IMR-90 (cell line): Measurements from ENCODE around the gene MPP4. TPM values are rescaled to one million over a fixed set of nuclear protein-coding genes. Genes with fewer than 3 reads are reported as not detected.

Experiments used
- ATAC-seq: fragments of 200-7000 bp; cut with Tn5 transposase; 2 replicates; pipeline ENCODE4 v1.9.1; 2020; ENCODE audit warnings: low read depth, mild to moderate bottlenecking, moderate library complexity
- BruUV-seq: library from RNA; stranded (reverse); fragments of 400-500 nt; replicated peaks from 2 replicates; lab custom pipeline; 2021; lab: Mats Ljungman, UMichigan
- CTCF ChIA-PET: fragments of 300-600 bp; formaldehyde crosslinking; extraction: SDS; loops from one replicate; lab custom pipeline; 2021; ENCODE audit warnings: antibody characterized with exemption; lab: Yijun Ruan, JAX
- POLR2A ChIA-PET: fragments of 300-600 bp; sonication (Branson Sonifier 250); formaldehyde crosslinking; loops from one replicate; lab custom pipeline; 2022; ENCODE audit warnings: antibody characterized with exemption; ENCODE audit not compliant: unreplicated experiment; lab: Charles Lee
- DNase-seq: peaks from one replicate; pipeline ENCODE4 v3.0.0; 2013
- H2AFZ ChIP-seq: replicated peaks from 2 replicates; pipeline ENCODE3; 2013; ENCODE audit warnings: low read length, mild to moderate bottlenecking; ENCODE audit not compliant: poor library complexity
- H2AK5ac ChIP-seq: 2 replicates; pipeline ENCODE4 v1.6.1; 2013; ENCODE audit warnings: low read depth, low read length, inconsistent platforms
- H2AK9ac ChIP-seq: replicated peaks from 2 replicates; pipeline ENCODE3; 2013; ENCODE audit warnings: mild to moderate bottlenecking, low read depth, low read length, moderate library complexity; ENCODE audit not compliant: poor library complexity
- H2BK120ac ChIP-seq: 2 replicates; pipeline ENCODE4 v1.6.1; 2013; ENCODE audit warnings: low read depth, low read length, inconsistent platforms
- H2BK15ac ChIP-seq: 3 replicates; pipeline ENCODE4 v1.6.1; 2013; ENCODE audit warnings: low read depth, low read length, inconsistent platforms
- H2BK20ac ChIP-seq: 2 replicates; pipeline ENCODE4 v1.6.1; 2013; ENCODE audit warnings: low read depth, mild to moderate bottlenecking, inconsistent platforms, low read length, moderate library complexity
- H2BK5ac ChIP-seq: 2 replicates; pipeline ENCODE4 v1.6.1; 2013; ENCODE audit warnings: mild to moderate bottlenecking, low read depth, low read length, inconsistent platforms; ENCODE audit not compliant: poor library complexity, severe bottlenecking
- H3K14ac ChIP-seq: replicated peaks from 2 replicates; pipeline ENCODE4 v1.6.1; 2013; ENCODE audit warnings: low read depth, low read length, inconsistent platforms
- H3K18ac ChIP-seq: 2 replicates; pipeline ENCODE4 v1.6.1; 2013; ENCODE audit warnings: low read depth, low read length, control low read depth
- H3K23ac ChIP-seq: 2 replicates; pipeline ENCODE4 v1.6.1; 2013; ENCODE audit warnings: low read depth, low read length, inconsistent platforms
- H3K27ac ChIP-seq: 2 replicates; pipeline ENCODE4 v1.5.1; 2013; ENCODE audit warnings: mild to moderate bottlenecking, control low read depth, low read length; ENCODE audit not compliant: insufficient read depth
- H3K27me3 ChIP-seq: 2 replicates; pipeline ENCODE4 v1.6.1; 2013; ENCODE audit warnings: low read length; ENCODE audit not compliant: control insufficient read depth, insufficient read depth
- H3K36me3 ChIP-seq: 2 replicates; pipeline ENCODE4 v1.6.1; 2013; ENCODE audit warnings: low read length, mixed read lengths; ENCODE audit not compliant: control insufficient read depth, insufficient read depth
- H3K4ac ChIP-seq: 2 replicates; pipeline ENCODE4 v1.6.1; 2013; ENCODE audit warnings: low read depth, low read length, inconsistent platforms
- H3K4me1 ChIP-seq: 2 replicates; pipeline ENCODE4 v1.6.1; 2013; ENCODE audit warnings: low read length, mixed read lengths; ENCODE audit not compliant: control insufficient read depth, insufficient read depth
- H3K4me2 ChIP-seq: 2 replicates; pipeline ENCODE4 v1.6.1; 2013; ENCODE audit warnings: low read depth, mild to moderate bottlenecking, control low read depth, low read length, moderate library complexity
- H3K4me3 ChIP-seq: 2 replicates; pipeline ENCODE4 v1.5.1; 2013; ENCODE audit warnings: low read depth, mild to moderate bottlenecking, control low read depth, low read length, moderate library complexity; ENCODE audit not compliant: insufficient read depth
- H3K56ac ChIP-seq: 2 replicates; pipeline ENCODE4 v1.6.1; 2013; ENCODE audit warnings: low read length, inconsistent platforms; ENCODE audit not compliant: insufficient read depth; ENCODE audit errors: extremely low read depth
- H3K79me1 ChIP-seq, 2 experiments: 2 replicates each; pipeline ENCODE4 v1.6.1; 2013; ENCODE audit warnings: low read length in 2 of 2, inconsistent platforms in 1 of 2, low read depth in 1 of 2
- H3K9ac ChIP-seq: 2 replicates; pipeline ENCODE4 v1.6.1; 2013; ENCODE audit warnings: low read depth, low read length, control low read depth
- H3K9me1 ChIP-seq: 2 replicates; pipeline ENCODE4 v1.6.1; 2013; ENCODE audit warnings: low read length, inconsistent platforms; ENCODE audit not compliant: insufficient read depth
- H3K9me3 ChIP-seq: 2 replicates; pipeline ENCODE4 v1.6.1; 2013; ENCODE audit warnings: low read length; ENCODE audit not compliant: control insufficient read depth, insufficient read depth
- H4K20me1 ChIP-seq: 2 replicates; pipeline ENCODE4 v1.6.1; 2013; ENCODE audit warnings: low read length, inconsistent platforms; ENCODE audit not compliant: insufficient read depth
- H4K5ac ChIP-seq: 2 replicates; pipeline ENCODE4 v1.6.1; 2013; ENCODE audit warnings: mild to moderate bottlenecking, low read depth, low read length, control low read depth
- H4K8ac ChIP-seq, 2 experiments: 2 replicates each; pipeline ENCODE4 v1.6.1; 2013; ENCODE audit warnings: low read depth in 2 of 2, low read length in 2 of 2, control low read depth in 1 of 2, inconsistent platforms in 1 of 2
- H4K91ac ChIP-seq: 2 replicates; pipeline ENCODE4 v1.6.1; 2013; ENCODE audit warnings: low read depth, low read length, inconsistent platforms; ENCODE audit not compliant: insufficient read depth
- BHLHE40 ChIP-seq: fragments of 150-350 bp; IDR thresholded peaks from 2 replicates; pipeline ENCODE4 v1.6.1; 2016; ENCODE audit warnings: mild to moderate bottlenecking, low read depth, low read length
- CEBPB ChIP-seq: IDR thresholded peaks from 2 replicates; pipeline ENCODE4 v1.6.1; 2012; ENCODE audit warnings: low read depth, low read length, improper control_type of control experiment
- CHD1 ChIP-seq: IDR thresholded peaks from 2 replicates; pipeline ENCODE4 v1.6.1; 2012; ENCODE audit warnings: low read depth, low read length, improper control_type of control experiment
- ELK1 ChIP-seq: fragments of 150-350 bp; IDR thresholded peaks from 2 replicates; pipeline ENCODE4 v1.6.1; 2016; ENCODE audit warnings: low read depth, mild to moderate bottlenecking, low read length, moderate library complexity, borderline replicate concordance
- FOS ChIP-seq: fragments of 150-350 bp; IDR thresholded peaks from 2 replicates; pipeline ENCODE4 v1.6.1; 2016; ENCODE audit warnings: low read depth, low read length
- MAFK ChIP-seq: IDR thresholded peaks from 2 replicates; pipeline ENCODE4 v1.6.1; 2012; ENCODE audit warnings: low read depth, low read length, improper control_type of control experiment
- MAZ ChIP-seq: IDR thresholded peaks from 2 replicates; pipeline ENCODE4 v1.6.1; 2012; ENCODE audit warnings: low read depth, mild to moderate bottlenecking, low read length, improper control_type of control experiment, moderate library complexity, borderline replicate concordance
- MXI1 ChIP-seq: IDR thresholded peaks from 2 replicates; pipeline ENCODE4 v1.6.1; 2012; ENCODE audit warnings: low read depth, mild to moderate bottlenecking, low read length, moderate library complexity, borderline replicate concordance
- NFE2L2 ChIP-seq: fragments of 150-350 bp; IDR thresholded peaks from 2 replicates; pipeline ENCODE4 v1.6.1; 2016; ENCODE audit warnings: low read depth, mild to moderate bottlenecking, low read length
- POLR2A ChIP-seq: IDR thresholded peaks from 2 replicates; pipeline ENCODE4 v1.6.1; 2012; ENCODE audit warnings: mild to moderate bottlenecking, low read depth, low read length
- RAD21 ChIP-seq: IDR thresholded peaks from 2 replicates; pipeline ENCODE4 v1.6.1; 2012; ENCODE audit warnings: low read length, improper control_type of control experiment
- RCOR1 ChIP-seq: IDR thresholded peaks from 2 replicates; pipeline ENCODE4 v1.6.1; 2012; ENCODE audit warnings: mild to moderate bottlenecking, low read length, improper control_type of control experiment; ENCODE audit not compliant: insufficient replicate concordance
- RFX5 ChIP-seq: IDR thresholded peaks from 2 replicates; pipeline ENCODE4 v1.8.0; 2012; ENCODE audit warnings: low read depth, mild to moderate bottlenecking, low read length, moderate library complexity
- SMC3 ChIP-seq: fragments of 150-350 bp; IDR thresholded peaks from 2 replicates; pipeline ENCODE4 v1.6.1; 2016; ENCODE audit warnings: low read depth, mild to moderate bottlenecking, antibody characterized with exemption, low read length, moderate library complexity
- USF2 ChIP-seq: fragments of 150-350 bp; IDR thresholded peaks from 2 replicates; pipeline ENCODE4 v1.6.1; 2017; ENCODE audit warnings: mild to moderate bottlenecking, antibody characterized with exemption, low read length, low read depth
- WGBS, 2 experiments: methylation state at CpG; one replicate each; pipeline versions ENCODE4 v1.1.5 to v1.1.7; 2013; ENCODE audit warnings: missing lambda C conversion rate in 2 of 2; ENCODE audit not compliant: insufficient read length in 1 of 2; ENCODE audit errors: extremely low coverage in 2 of 2; 5-methylcytosine and 5-hydroxymethylcytosine counted together
- dilution Hi-C: fragments of 300-500 bp; cut with HindIII; formaldehyde crosslinking; loops from one replicate; pipeline ENCODE4 v1.14.3; 2018; ENCODE audit warnings: low sequenced_read_pairs; ENCODE audit not compliant: unreplicated experiment
- in situ Hi-C: fragments of 300-500 bp; cut with MboI; formaldehyde crosslinking; loops from 3 replicates; pipeline ENCODE4 v1.14.3; 2019; ENCODE audit warnings: low sequenced_read_pairs, inconsistent platforms, mixed read lengths
- intact Hi-C: fragments of 100-400 bp; cut with micrococcal nuclease; formaldehyde crosslinking; loops from 2 replicates; pipeline ENCODE4 v1.10.0; 2022
- polyA plus RNA-seq, 3 experiments: library from polyadenylated mRNA; depleted of rRNA; stranded (reverse); fragments of >200 nt; gene quantifications; 2 replicates each; pipeline ENCODE4 v1.2.3, GENCODE V29; 2012; ENCODE audit warnings: low replicate concordance in 1 of 3
- total RNA-seq: library from RNA; depleted of rRNA; stranded (reverse); fragments of >200 nt; gene quantifications from 2 replicates; pipeline ENCODE4 v1.2.3, GENCODE V29; 2012
- TF ChIP-seq, protein P1 (sequence below): conservative IDR thresholded peaks from 2 replicates; pipeline ENCODE4 v1.5.1; 2012; ENCODE audit warnings: mild to moderate bottlenecking, low read depth, low read length, improper control_type of control experiment

The MPP4 gene
- total and polyA plus RNA-seq, 2 of the 4 experiments (the other 2 are of a cell fraction) = 11.8 to 14.9 TPM

DNA sequence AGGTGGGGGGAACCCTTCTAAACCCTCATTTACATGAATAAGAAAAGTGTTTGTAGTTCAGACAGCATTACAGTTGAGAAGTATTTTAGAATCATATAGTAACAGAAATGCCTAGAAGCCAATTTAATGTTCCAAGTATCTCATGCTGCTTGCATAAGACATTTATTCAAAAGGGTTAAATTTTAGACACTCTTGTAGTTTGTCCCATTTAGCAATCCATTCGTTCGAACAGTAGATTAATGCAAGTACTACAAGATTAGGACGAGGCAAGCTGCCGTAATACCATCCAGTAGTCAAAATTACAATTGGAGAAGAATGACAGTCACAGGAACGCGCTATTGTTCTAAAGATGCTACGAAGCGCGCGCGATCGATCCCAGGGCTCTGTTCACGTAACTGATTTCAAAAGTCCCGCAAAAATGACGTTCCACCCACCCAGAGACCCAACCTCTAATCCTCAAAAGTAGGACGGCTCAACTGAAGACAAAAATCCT is 56.3 kb downstream of the MPP4 start:
- TSS peak; percentile 57 for BruUV-seq
- peak overlapping the region; percentile 97 for H2AFZ ChIP-seq
- DNase-seq = no peak
- dilution Hi-C loops (no loop called here), intact Hi-C loops (loop anchor here (5.0 kb wide), 1 partner anchor 170 kb away; no protein-coding TSS in a partner anchor), in situ Hi-C loops (no loop called here)
- CTCF ChIA-PET = no interaction called here
- peak overlapping the region; percentile 94 for H3K56ac ChIP-seq
- H3K27me3 ChIP-seq = no peaks in the 10 kb centered on the region
- peaks cover 15 to 27% of the 10 kb centered on the region in 2 experiments; a peak in 3 of 4 replicates for H3K79me1 ChIP-seq
- peak overlapping the region; percentile 79 for H2BK120ac ChIP-seq
- peak overlapping the region; percentile 67 for H3K4ac ChIP-seq
- H3K23ac ChIP-seq = peak overlapping the region; percentile 66; the same call in 1 of the 2 replicates
- H4K91ac ChIP-seq = peak overlapping the region; percentile 69
- peaks cover 3% of the 10 kb centered on the region; the same call in 1 of the 2 replicates for H3K9me1 ChIP-seq
- peak overlapping the region; percentile 50 for H2AK5ac ChIP-seq
- no peaks in the 10 kb centered on the region for H3K9me3 ChIP-seq
- peak overlapping the region; percentile 85 for H3K14ac ChIP-seq
- peak overlapping the region; percentile 79; the same call in 2 of the 3 replicates for H2BK15ac ChIP-seq
- H3K18ac ChIP-seq = peak overlapping the region; percentile 29; the same call in 1 of the 2 replicates
- ATAC-seq = peak; percentile 38; the same call in 1 of the 2 replicates
- H3K27ac ChIP-seq = peak overlapping the region; percentile 85
- peak overlapping the region; percentile 79 for H3K9ac ChIP-seq
- 0% methylated on average over 6 of the region's 16 CpGs; no CpG with 5 or more reads in 1 of the 2 experiments for WGBS, 2 experiments
- H4K20me1 ChIP-seq = no peaks in the 10 kb centered on the region
- H3K4me2 ChIP-seq = peak overlapping the region; percentile 93
- H2BK20ac ChIP-seq = peak overlapping the region; percentile 88
- POLR2A ChIA-PET = no interaction called here
- H3K4me1 ChIP-seq = peaks cover 4% of the 10 kb centered on the region
- H2BK5ac ChIP-seq = peak overlapping the region; percentile 64
- peak overlapping the region; percentile 80 to 92 for H4K8ac ChIP-seq
- peak overlapping the region; percentile 91 for H3K4me3 ChIP-seq
- peaks cover 9% of the 10 kb centered on the region for H3K36me3 ChIP-seq
- H4K5ac ChIP-seq = peak overlapping the region; percentile 68; the same call in 1 of the 2 replicates
- peak overlapping the region; percentile 51 for H2AK9ac ChIP-seq
- TF ChIP-seq MAFK = no peak
- no peak for TF ChIP-seq RAD21
- TF ChIP-seq ELK1 = no peak
- TF ChIP-seq POLR2A = no peak
- TF ChIP-seq CEBPB = no peak
- no peak for TF ChIP-seq CHD1
- TF ChIP-seq BHLHE40 = no peak
- no peak for TF ChIP-seq FOS
- no peak for TF ChIP-seq RCOR1
- TF ChIP-seq SMC3 = no peak
- TF ChIP-seq MAZ = no peak
- no peak for TF ChIP-seq MXI1
- no peak for TF ChIP-seq USF2
- no peak for TF ChIP-seq RFX5
- TF ChIP-seq NFE2L2 = no peak
- TF ChIP-seq, protein P1, sequence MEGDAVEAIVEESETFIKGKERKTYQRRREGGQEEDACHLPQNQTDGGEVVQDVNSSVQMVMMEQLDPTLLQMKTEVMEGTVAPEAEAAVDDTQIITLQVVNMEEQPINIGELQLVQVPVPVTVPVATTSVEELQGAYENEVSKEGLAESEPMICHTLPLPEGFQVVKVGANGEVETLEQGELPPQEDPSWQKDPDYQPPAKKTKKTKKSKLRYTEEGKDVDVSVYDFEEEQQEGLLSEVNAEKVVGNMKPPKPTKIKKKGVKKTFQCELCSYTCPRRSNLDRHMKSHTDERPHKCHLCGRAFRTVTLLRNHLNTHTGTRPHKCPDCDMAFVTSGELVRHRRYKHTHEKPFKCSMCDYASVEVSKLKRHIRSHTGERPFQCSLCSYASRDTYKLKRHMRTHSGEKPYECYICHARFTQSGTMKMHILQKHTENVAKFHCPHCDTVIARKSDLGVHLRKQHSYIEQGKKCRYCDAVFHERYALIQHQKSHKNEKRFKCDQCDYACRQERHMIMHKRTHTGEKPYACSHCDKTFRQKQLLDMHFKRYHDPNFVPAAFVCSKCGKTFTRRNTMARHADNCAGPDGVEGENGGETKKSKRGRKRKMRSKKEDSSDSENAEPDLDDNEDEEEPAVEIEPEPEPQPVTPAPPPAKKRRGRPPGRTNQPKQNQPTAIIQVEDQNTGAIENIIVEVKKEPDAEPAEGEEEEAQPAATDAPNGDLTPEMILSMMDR = no peak
